HCT116 (cell line): Measurements from ENCODE around the gene DUSP16. TPM values are rescaled to one million over a fixed set of nuclear protein-coding genes. Genes with fewer than 3 reads are reported as not detected.

ENCODE experiments used
- ATAC-seq: fragments of 200-7000 bp; cut with Tn5 transposase; 2 replicates; pipeline ENCODE4 v1.9.1; 2020; ENCODE audit warnings: mild to moderate bottlenecking, moderate library complexity
- BruUV-seq: library from RNA; stranded (reverse); fragments of 400-500 nt; replicated peaks from 2 replicates; lab custom pipeline; 2021; lab: Mats Ljungman, UMichigan
- CTCF ChIA-PET: fragments of 300-600 bp; sonication (Branson Sonifier 250); formaldehyde crosslinking; loops from one replicate; lab custom pipeline; 2021; ENCODE audit warnings: antibody characterized with exemption; lab: Charles Lee
- POLR2A ChIA-PET: fragments of 300-600, 350-600 bp; sonication (Branson Sonifier 250); formaldehyde crosslinking; loops from one replicate; lab custom pipeline; 2021; ENCODE audit warnings: antibody characterized with exemption; lab: Charles Lee
- RAD21 ChIA-PET, 2 experiments: fragments of 300-600 bp; sonication (Branson Sonifier 250); formaldehyde crosslinking; loops; one replicate each; lab custom pipeline; 2023; ENCODE audit warnings: low total read pairs in 2 of 2; ENCODE audit not compliant: uncharacterized antibody in 2 of 2, unreplicated experiment in 2 of 2, low non-redundant PET in 1 of 2; lab: Charles Lee
- DNase-seq: peaks from one replicate; pipeline ENCODE4 v3.0.0-alpha.2; 2010; ENCODE audit warnings: low read depth, low spot score
- H2AFZ ChIP-seq: fragments of 200-600 bp; shearing (Covaris generic), sonication (generic); 2 replicates; pipeline ENCODE4 v1.6.1; 2017; ENCODE audit warnings: low read depth, mixed run types, mixed read lengths, antibody characterized with exemption, low read length; ENCODE audit not compliant: poor library complexity, severe bottlenecking
- H3K27ac ChIP-seq: 2 replicates; pipeline ENCODE4 v1.5.1; 2012; ENCODE audit warnings: low read depth, low read length
- H3K27me3 ChIP-seq: fragments of 200-600 bp; sonication (generic); 2 replicates; pipeline ENCODE4 v1.6.1; 2016; ENCODE audit warnings: mixed run types, low read length, mixed read lengths; ENCODE audit not compliant: insufficient read depth
- H3K36me3 ChIP-seq, 2 experiments: fragments of 200-500 bp in 1 of 2; fragments of 200-600 bp in 1 of 2; sonication (Bioruptor generic) in 1 of 2; sonication (generic) in 1 of 2; 2 replicates each; pipeline versions ENCODE4 v1.5.1 to v1.6.1; 2014 to 2016; ENCODE audit warnings: low read length in 2 of 2, inconsistent platforms in 1 of 2, mixed read lengths in 1 of 2, mixed run types in 1 of 2; ENCODE audit not compliant: insufficient read depth in 2 of 2, control insufficient read depth in 1 of 2
- H3K4me1 ChIP-seq, 2 experiments: fragments of 200-600 bp in 1 of 2; sonication (generic) in 1 of 2; 2 replicates each; pipeline versions ENCODE4 v1.5.1 to v1.6.1; 2012 to 2017; ENCODE audit warnings: low read length in 2 of 2, inconsistent platforms in 1 of 2, mild to moderate bottlenecking in 1 of 2, mixed read lengths in 1 of 2, mixed run types in 1 of 2, moderate library complexity in 1 of 2; ENCODE audit not compliant: insufficient read depth in 2 of 2, control insufficient read depth in 1 of 2
- H3K4me2 ChIP-seq: fragments of 200-600 bp; sonication (generic); 2 replicates; pipeline ENCODE4 v1.6.1; 2017; ENCODE audit warnings: mixed run types, low read length, mixed read lengths
- H3K4me3 ChIP-seq, 2 experiments: fragments of 200-600 bp in 1 of 2; sonication (generic) in 1 of 2; replicated peaks in 1 of 2; 2 replicates each; pipeline ENCODE4 v1.5.1; 2011 to 2016; ENCODE audit warnings: low read length in 2 of 2, control low read depth in 1 of 2, low read depth in 1 of 2, mild to moderate bottlenecking in 1 of 2, mixed read lengths in 1 of 2, mixed run types in 1 of 2
- H3K79me2 ChIP-seq: fragments of 200-600 bp; sonication (generic); 2 replicates; pipeline ENCODE4 v1.6.1; 2017; ENCODE audit warnings: mild to moderate bottlenecking, mixed run types, low read length, moderate library complexity, mixed read lengths; ENCODE audit not compliant: insufficient read depth
- H3K9ac ChIP-seq: fragments of 200-600 bp; sonication (generic); 2 replicates; pipeline ENCODE4 v1.6.1; 2016; ENCODE audit warnings: low read length, mixed read lengths
- H3K9me2 ChIP-seq: fragments of 200-600 bp; sonication (generic), shearing (Covaris generic); 2 replicates; pipeline ENCODE4 v1.6.1; 2017; ENCODE audit warnings: mixed run types, mild to moderate bottlenecking, moderate library complexity; ENCODE audit not compliant: insufficient read depth
- H3K9me3 ChIP-seq, 2 experiments: fragments of 200-500 bp in 1 of 2; fragments of 200-600 bp in 1 of 2; sonication (Bioruptor generic) in 1 of 2; sonication (generic) in 1 of 2; 2 replicates each; pipeline ENCODE4 v1.6.1; 2014 to 2017; ENCODE audit warnings: low read length in 2 of 2, mixed read lengths in 2 of 2, inconsistent platforms in 1 of 2, low read depth in 1 of 2, mild to moderate bottlenecking in 1 of 2, mixed run types in 1 of 2, moderate library complexity in 1 of 2; ENCODE audit not compliant: control insufficient read depth in 1 of 2, insufficient read depth in 1 of 2
- H4K20me1 ChIP-seq: fragments of 200-600 bp; sonication (generic), shearing (Covaris generic); 2 replicates; pipeline ENCODE4 v1.6.1; 2017; ENCODE audit warnings: mixed run types, mild to moderate bottlenecking, moderate library complexity; ENCODE audit not compliant: insufficient read depth
- REST ChIP-seq: IDR thresholded peaks from 2 replicates; pipeline ENCODE4 v1.6.1; 2012; ENCODE audit warnings: low read depth
- ZFX ChIP-seq: fragments of 450-650 bp; IDR thresholded peaks from 2 replicates; pipeline ENCODE4 v1.6.1; 2017
- intact Hi-C: fragments of 100-400 bp; cut with micrococcal nuclease; formaldehyde crosslinking; loops from 2 replicates; pipeline ENCODE4 v1.10.0; 2022
- total RNA-seq: library from RNA; stranded (reverse); gene quantifications from one replicate; pipeline ENCODE4 v1.2.1, GENCODE V29; 2021; ENCODE audit not compliant: unreplicated experiment

Gene DUSP16
- total RNA-seq, 1 experiment from 2014 or later = 13.4 TPM

GRCh38 chr12:12499909-12500604 is 62.6 kb downstream of the DUSP16 start (continued):
- no peak for TF ChIP-seq REST

DNA sequence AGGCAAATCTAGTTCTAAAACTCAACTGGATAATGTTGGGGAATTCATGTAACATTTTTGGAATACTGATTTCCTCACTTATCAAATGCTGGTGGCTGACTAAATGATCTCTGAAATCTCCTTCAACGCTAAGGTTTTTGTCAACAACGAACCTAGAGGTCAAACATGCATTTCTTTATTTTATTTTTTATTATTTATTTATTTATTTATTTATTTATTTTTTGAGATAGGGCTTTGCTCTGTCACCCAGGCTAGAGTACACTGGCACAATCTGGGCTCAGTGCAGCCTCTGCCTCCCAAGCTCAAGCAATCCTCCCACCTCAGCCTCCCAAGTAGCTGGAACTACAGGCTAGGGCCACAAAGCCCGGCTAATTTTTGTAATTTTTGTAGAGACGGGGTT is 64.5 kb downstream of the DUSP16 start:
- Histone ChIP-seq H3K36me3 (no peaks in the 10 kb centered on the region), H4K20me1 (no peaks in the 10 kb centered on the region), H3K27me3 (no peaks in the 10 kb centered on the region), H3K9me3 (no peaks in the 10 kb centered on the region), H3K9me2 (no peaks in the 10 kb centered on the region), H3K27ac (no peak overlapping the region), H3K9ac (no peak overlapping the region), H3K4me1 (no peaks in the 10 kb centered on the region), H3K4me3 (no peak overlapping the region), H2AFZ (no peak overlapping the region), H3K79me2 (no peaks in the 10 kb centered on the region), H3K4me2 (no peak overlapping the region)
- TF ChIP-seq ZFX (no peak), REST (no peak)
- intact Hi-C loops = no loop called here
- no TSS peak for BruUV-seq
- CTCF ChIA-PET = no interaction called here
- RAD21 ChIA-PET = no interaction called here
- POLR2A ChIA-PET = no interaction called here
- DNase-seq (no peak), ATAC-seq (no peak)
